CD14-positive monocyte (primary cell): ENCODE measurements around the gene PLA2G4A. TPM values are rescaled to one million over a fixed set of nuclear protein-coding genes. Genes with fewer than 3 reads are reported as not detected.

Experiments
- DNase-seq, 3 donors: peaks; one replicate each; pipeline ENCODE4 v3.0.0-alpha.2; 2011 to 2022
- H2AFZ ChIP-seq: 2 replicates; pipeline ENCODE4 v1.6.0; 2012; ENCODE audit warnings: mild to moderate bottlenecking, low read depth, low read length, inconsistent platforms; ENCODE audit not compliant: insufficient read depth, poor library complexity, severe bottlenecking
- H3K27ac ChIP-seq, 2 donors: 1 replicate in 1 of 2; 2 replicates in 1 of 2; pipeline ENCODE4 v1.5.1; 2012 to 2013; ENCODE audit warnings: low read length in 2 of 2, control low read depth in 1 of 2, inconsistent platforms in 1 of 2, low read depth in 1 of 2, mild to moderate bottlenecking in 1 of 2
- H3K27me3 ChIP-seq, 2 donors: one replicate each; pipeline versions ENCODE4 v1.6.0 to v1.6.1; 2011 to 2013; ENCODE audit warnings: low read length in 2 of 2; ENCODE audit not compliant: control insufficient read depth in 2 of 2, insufficient read depth in 2 of 2
- H3K36me3 ChIP-seq, 2 donors: replicated peaks in 1 of 2; 1 replicate in 1 of 2; 2 replicates in 1 of 2; pipeline versions ENCODE4 v1.5.1 to v1.6.1; 2012 to 2013; ENCODE audit warnings: low read length in 2 of 2, control low read depth in 1 of 2, inconsistent platforms in 1 of 2, mild to moderate bottlenecking in 1 of 2; ENCODE audit not compliant: insufficient read depth in 2 of 2, control insufficient read depth in 1 of 2
- H3K4me1 ChIP-seq, 2 donors: 1 replicate in 1 of 2; 2 replicates in 1 of 2; pipeline versions ENCODE4 v1.5.1 to v1.6.1; 2012 to 2013; ENCODE audit warnings: low read length in 2 of 2, control low read depth in 1 of 2, inconsistent platforms in 1 of 2, mild to moderate bottlenecking in 1 of 2, moderate library complexity in 1 of 2; ENCODE audit not compliant: insufficient read depth in 2 of 2, control insufficient read depth in 1 of 2
- H3K4me2 ChIP-seq: replicated peaks from 2 replicates; pipeline ENCODE3; 2012; ENCODE audit warnings: low read length, moderate library complexity, mild to moderate bottlenecking; ENCODE audit not compliant: poor library complexity, severe bottlenecking; ENCODE audit errors: extremely low read depth
- H3K4me3 ChIP-seq, 3 experiments: fragments of 200-600 bp in 1 of 3; sonication (generic) in 1 of 3; replicated peaks in 1 of 3; 1 replicate in 2 of 3; 2 replicates in 1 of 3; pipeline ENCODE4 v1.5.1; 2011 to 2013; ENCODE audit warnings: low read length in 3 of 3, mild to moderate bottlenecking in 3 of 3, control low read depth in 2 of 3, low read depth in 2 of 3, inconsistent platforms in 1 of 3, moderate library complexity in 1 of 3
- H3K79me2 ChIP-seq: 2 replicates; pipeline ENCODE4 v1.6.0; 2012; ENCODE audit warnings: mild to moderate bottlenecking, control low read depth, inconsistent platforms, low read length, moderate library complexity; ENCODE audit not compliant: insufficient read depth
- H3K9ac ChIP-seq: 2 replicates; pipeline ENCODE4 v1.6.0; 2017; ENCODE audit warnings: low read length, mild to moderate bottlenecking; ENCODE audit not compliant: insufficient read depth, poor library complexity, severe bottlenecking
- H3K9me3 ChIP-seq, 2 donors: replicated peaks in 1 of 2; 1 replicate in 1 of 2; 2 replicates in 1 of 2; pipeline versions ENCODE4 v1.5.1 to v1.6.1; 2012 to 2013; ENCODE audit warnings: low read length in 2 of 2, control low read depth in 1 of 2; ENCODE audit not compliant: control insufficient read depth in 1 of 2, insufficient read depth in 1 of 2
- H4K20me1 ChIP-seq: 2 replicates; pipeline ENCODE4 v1.6.0; 2012; ENCODE audit warnings: mild to moderate bottlenecking, low read length, control low read depth, moderate library complexity; ENCODE audit not compliant: insufficient read depth
- H3K27ac Mint-ChIP-seq, 7 donors: one replicate each; pipeline ENCODE4 v1.8.0; 2020; ENCODE audit warnings: mild to moderate bottlenecking in 7 of 7, mixed read lengths in 7 of 7, moderate library complexity in 6 of 7, inconsistent platforms in 2 of 7
- H3K27me3 Mint-ChIP-seq, 3 donors: one replicate each; pipeline ENCODE4 v1.8.0; 2021 to 2022; ENCODE audit warnings: low read depth in 3 of 3, mild to moderate bottlenecking in 3 of 3, mixed read lengths in 3 of 3, moderate library complexity in 3 of 3, inconsistent platforms in 1 of 3
- H3K36me3 Mint-ChIP-seq, 2 donors: one replicate each; pipeline ENCODE4 v1.8.0; 2020; ENCODE audit warnings: mixed read lengths in 2 of 2, inconsistent platforms in 1 of 2, mild to moderate bottlenecking in 1 of 2
- H3K4me1 Mint-ChIP-seq: one replicate; pipeline ENCODE4 v1.8.0; 2020; ENCODE audit warnings: mild to moderate bottlenecking, mixed read lengths
- H3K4me3 Mint-ChIP-seq, 2 donors: one replicate each; pipeline ENCODE4 v1.8.0; 2020; ENCODE audit warnings: mild to moderate bottlenecking in 2 of 2, mixed read lengths in 2 of 2, moderate library complexity in 1 of 2
- H3K9me3 Mint-ChIP-seq, 7 donors: one replicate each; pipeline ENCODE4 v1.8.0; 2020 to 2022; ENCODE audit warnings: mixed read lengths in 7 of 7, mild to moderate bottlenecking in 6 of 7, moderate library complexity in 6 of 7, inconsistent platforms in 2 of 7
- WGBS: methylation state at CpG from one replicate; pipeline ENCODE4 v1.1.5; 2013; ENCODE audit warnings: missing lambda C conversion rate; ENCODE audit not compliant: insufficient coverage; 5-methylcytosine and 5-hydroxymethylcytosine counted together
- intact Hi-C, 2 donors: fragments of 100-400 bp; cut with micrococcal nuclease; formaldehyde crosslinking; loops; one replicate each; pipeline versions ENCODE4 v1.15.0 to v1.15.1; 2023
- polyA plus RNA-seq, 3 donors: library from polyadenylated mRNA; depleted of rRNA in 1 of 3; unstranded in 2 of 3; stranded (reverse) in 1 of 3; fragments of 300-500 nt in 2 of 3; fragments of >200 nt in 1 of 3; fragmentation: Illumina TruSeq in 2 of 3; gene quantifications; 1 replicate in 2 of 3; 2 replicates in 1 of 3; pipeline ENCODE4 v1.2.3, GENCODE V29; 2012 to 2021
- TF ChIP-seq, protein P1 (sequence below): fragments of 200-600 bp; IDR thresholded peaks from one replicate; pipeline ENCODE4 v1.8.0; 2022; ENCODE audit warnings: antibody characterized with exemption, mild to moderate bottlenecking

The PLA2G4A gene
- polyA plus RNA-seq, 3 donors = 1.4 to 4.5 (median 4.1) TPM

DNA sequence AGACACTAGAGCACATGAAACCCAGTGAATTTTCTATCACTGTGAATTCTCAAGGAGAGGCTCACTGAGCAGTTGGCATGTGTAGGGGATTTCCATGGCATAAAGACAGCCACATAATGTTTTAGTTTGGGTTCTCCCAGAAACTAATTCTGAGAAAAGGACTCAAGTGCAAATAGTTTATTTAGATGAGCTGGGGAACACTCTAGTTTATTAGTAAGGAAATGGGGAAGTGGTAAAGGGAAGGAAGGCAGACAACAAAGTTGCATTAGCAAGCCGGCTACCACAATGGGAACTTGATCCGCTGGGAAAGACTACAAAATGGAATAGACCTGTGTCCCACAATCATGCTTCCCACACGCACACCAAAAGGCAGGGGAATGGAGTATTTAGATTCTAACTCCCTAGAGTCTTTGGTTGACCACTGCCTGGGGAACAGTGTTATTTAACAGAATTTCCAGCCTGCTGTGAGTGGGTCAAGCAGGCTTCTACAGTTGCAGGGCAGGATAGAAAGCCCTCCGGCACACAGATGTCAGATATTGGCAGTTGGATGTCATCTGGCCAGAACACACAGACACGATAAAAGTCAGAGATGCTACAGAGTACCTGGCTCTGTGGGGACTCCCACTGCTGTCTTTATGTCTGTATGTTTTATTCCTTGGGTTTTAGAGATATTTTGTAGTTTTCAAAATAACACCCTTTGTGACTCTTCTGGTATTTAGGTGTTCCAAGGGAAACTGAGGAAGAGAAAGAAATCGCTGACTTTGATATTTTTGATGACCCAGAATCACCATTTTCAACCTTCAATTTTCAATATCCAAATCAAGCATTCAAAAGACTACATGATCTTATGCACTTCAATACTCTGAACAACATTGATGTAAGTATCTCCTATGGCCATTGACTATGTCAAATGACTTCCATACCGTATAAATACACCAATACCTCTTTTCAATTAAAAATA lies 150.1 kb downstream of the PLA2G4A start:
- Mint-ChIP-seq H3K27ac (peak overlapping the region in 6 of 7 donors; percentile 49 to 78 (median 70)), H3K36me3 (peaks cover 25 to 33% of the 10 kb centered on the region in 2 donors)

DNA sequence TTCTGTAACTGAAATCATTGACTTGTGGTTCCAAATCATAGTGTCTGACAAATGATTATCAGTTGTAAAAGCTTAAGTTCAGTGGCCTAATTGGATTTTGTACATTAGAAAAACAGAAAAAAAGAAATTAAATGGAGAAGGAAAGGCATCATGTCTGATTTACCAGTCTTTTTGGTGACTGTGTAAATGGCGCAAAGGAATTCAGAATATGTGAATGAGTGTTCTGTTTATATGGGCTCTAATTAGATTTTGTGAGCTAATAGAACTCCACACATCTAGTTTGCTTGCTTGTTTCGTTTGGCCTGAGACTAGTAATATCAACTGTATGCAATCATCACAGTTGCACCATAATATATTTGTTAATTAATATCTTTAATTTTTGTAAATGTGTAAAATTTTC lies 151.7 kb downstream of the PLA2G4A start:
- no peak overlapping the region for H3K4me3 ChIP-seq
- H3K4me1 ChIP-seq = peaks cover 16 to 18% of the 10 kb centered on the region in 2 donors
- no peaks in the 10 kb centered on the region for H3K9me3 ChIP-seq
- intact Hi-C loops = loop anchor here (5.0 to 10.0 kb wide), 4 partner anchors 373 to 576 kb away; no protein-coding TSS in a partner anchor
- H3K27ac ChIP-seq = no peak overlapping the region
- Mint-ChIP-seq H3K27me3 (peaks cover 0 to 2% (median 0%) of the 10 kb centered on the region in 3 donors), H3K27ac (no peak overlapping the region), H3K4me1 (peaks cover 27% of the 10 kb centered on the region), H3K9me3 (peaks cover 0 to 2% (median 0%) of the 10 kb centered on the region in 7 donors), H3K4me3 (no peak overlapping the region), H3K36me3 (peaks cover 24 to 33% of the 10 kb centered on the region in 2 donors)
- no peak overlapping the region for H2AFZ ChIP-seq
- H4K20me1 ChIP-seq = no peaks in the 10 kb centered on the region
- no peaks in the 10 kb centered on the region for H3K27me3 ChIP-seq
- WGBS = 100% methylated on average over 1 of the region's 2 CpGs
- DNase-seq = no peak
- H3K9ac ChIP-seq = no peak overlapping the region
- peaks cover 6 to 46% of the 10 kb centered on the region in 2 donors for H3K36me3 ChIP-seq
- no peak overlapping the region for H3K4me2 ChIP-seq
- TF ChIP-seq, protein P1, sequence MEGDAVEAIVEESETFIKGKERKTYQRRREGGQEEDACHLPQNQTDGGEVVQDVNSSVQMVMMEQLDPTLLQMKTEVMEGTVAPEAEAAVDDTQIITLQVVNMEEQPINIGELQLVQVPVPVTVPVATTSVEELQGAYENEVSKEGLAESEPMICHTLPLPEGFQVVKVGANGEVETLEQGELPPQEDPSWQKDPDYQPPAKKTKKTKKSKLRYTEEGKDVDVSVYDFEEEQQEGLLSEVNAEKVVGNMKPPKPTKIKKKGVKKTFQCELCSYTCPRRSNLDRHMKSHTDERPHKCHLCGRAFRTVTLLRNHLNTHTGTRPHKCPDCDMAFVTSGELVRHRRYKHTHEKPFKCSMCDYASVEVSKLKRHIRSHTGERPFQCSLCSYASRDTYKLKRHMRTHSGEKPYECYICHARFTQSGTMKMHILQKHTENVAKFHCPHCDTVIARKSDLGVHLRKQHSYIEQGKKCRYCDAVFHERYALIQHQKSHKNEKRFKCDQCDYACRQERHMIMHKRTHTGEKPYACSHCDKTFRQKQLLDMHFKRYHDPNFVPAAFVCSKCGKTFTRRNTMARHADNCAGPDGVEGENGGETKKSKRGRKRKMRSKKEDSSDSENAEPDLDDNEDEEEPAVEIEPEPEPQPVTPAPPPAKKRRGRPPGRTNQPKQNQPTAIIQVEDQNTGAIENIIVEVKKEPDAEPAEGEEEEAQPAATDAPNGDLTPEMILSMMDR = no peak
- H3K79me2 ChIP-seq = no peaks in the 10 kb centered on the region

More for the DNA sequence above, 150.1 kb downstream of the PLA2G4A start:
- peak overlapping the region; percentile 23 for H2AFZ ChIP-seq
- peak; percentile 36 to 80 (median 73) for DNase-seq
- H3K27ac ChIP-seq = peak overlapping the region in 1 of 2 donors; percentile 52
- peak overlapping the region; percentile 50 for H3K4me2 ChIP-seq
- peak overlapping the region in 1 of 3 experiments; percentile 48 for H3K4me3 ChIP-seq
- peaks cover 0 to 2% (median 0%) of the 10 kb centered on the region in 3 donors for H3K27me3 Mint-ChIP-seq
- 47% methylated on average over 2 of the region's 7 CpGs for WGBS
- peaks cover 24 to 25% of the 10 kb centered on the region in 2 donors for H3K4me1 ChIP-seq
- H3K9ac ChIP-seq = no peak overlapping the region
- H3K4me1 Mint-ChIP-seq = peaks cover 39% of the 10 kb centered on the region
- intact Hi-C loops = no loop called here
- H3K9me3 ChIP-seq = no peaks in the 10 kb centered on the region
- H3K79me2 ChIP-seq = no peaks in the 10 kb centered on the region
- no peaks in the 10 kb centered on the region for H3K27me3 ChIP-seq
- no peaks in the 10 kb centered on the region for H4K20me1 ChIP-seq
- peaks cover 6 to 46% of the 10 kb centered on the region in 2 donors for H3K36me3 ChIP-seq
- peak overlapping the region; percentile 41 to 79 for H3K4me3 Mint-ChIP-seq
- peaks cover 0 to 2% (median 0%) of the 10 kb centered on the region in 7 donors for H3K9me3 Mint-ChIP-seq
- TF ChIP-seq, protein P1 = no peak
